ENCODE measurements around the gene CPLANE1.
"Not testable (repeated sequence)": the region's sequence is repeated elsewhere in the genome, so short reads cannot be mapped to it uniquely, and the experiment has no call there.

The CPLANE1 gene

GRCh38 chr5:37207802-37208201 is 41.4 kb downstream of the CPLANE1 start:
- no peak for DNase-seq

GRCh38 chr5:37206736-37207135 is 42.4 kb downstream of the CPLANE1 start:
- DNase-seq: no peak

- no peak for DNase-seq
Observed at GRCh38 chr5:37198842-37199241, 50.3 kb downstream of the CPLANE1 start.

GRCh38 chr5:37198061-37198460 is 51.1 kb downstream of the CPLANE1 start:
- DNase-seq: no peak

GRCh38 chr5:37197340-37198050 is 51.7 kb downstream of the CPLANE1 start:
- DNase-seq: no peak

- no peak for DNase-seq
Observed at GRCh38 chr5:37190592-37190991, 58.6 kb downstream of the CPLANE1 start.

- no peak for DNase-seq
Observed at GRCh38 chr5:37189355-37189754, 59.8 kb downstream of the CPLANE1 start.

- DNase-seq: no peak
Observed at GRCh38 chr5:37187465-37187977, 61.7 kb downstream of the CPLANE1 start.

- DNase-seq: no peak
Observed at GRCh38 chr5:37184748-37185364, 64.3 kb downstream of the CPLANE1 start.

- no peak for DNase-seq
Observed at GRCh38 chr5:37182667-37183066, 66.5 kb downstream of the CPLANE1 start.

- DNase-seq: no peak
Observed at GRCh38 chr5:37174928-37175327, 74.2 kb downstream of the CPLANE1 start.

GRCh38 chr5:37172957-37173356 is 76.2 kb downstream of the CPLANE1 start:
- no peak for DNase-seq

GRCh38 chr5:37170856-37171255 is 78.3 kb downstream of the CPLANE1 start:
- no peak for DNase-seq

- DNase-seq: no peak
Observed at GRCh38 chr5:37166197-37166596, 83.0 kb downstream of the CPLANE1 start.

GRCh38 chr5:37165761-37166160 is 83.4 kb downstream of the CPLANE1 start:
- no peak for DNase-seq

- DNase-seq: no peak
Observed at GRCh38 chr5:37153661-37154060, 95.5 kb downstream of the CPLANE1 start.

- no peak for DNase-seq
Observed at GRCh38 chr5:37146896-37147295, 102.3 kb downstream of the CPLANE1 start.

- no peak for DNase-seq
Observed at GRCh38 chr5:37136694-37137093, 112.5 kb downstream of the CPLANE1 start.

- not testable (repeated sequence) for DNase-seq
Observed at GRCh38 chr5:37135312-37135711, 113.9 kb downstream of the CPLANE1 start.

- no peak for DNase-seq
Observed at GRCh38 chr5:37133939-37134338, 115.2 kb downstream of the CPLANE1 start.

- no peak for DNase-seq
Observed at GRCh38 chr5:37132646-37133045, 116.5 kb downstream of the CPLANE1 start.

GRCh38 chr5:37121465-37121864 is 127.7 kb downstream of the CPLANE1 start:
- no peak for DNase-seq

- DNase-seq: no peak
Observed at GRCh38 chr5:37121027-37121426, 128.1 kb downstream of the CPLANE1 start.

GRCh38 chr5:37120270-37120669 is 128.9 kb downstream of the CPLANE1 start:
- DNase-seq: no peak

GRCh38 chr5:37116359-37116758 is 132.8 kb downstream of the CPLANE1 start:
- DNase-seq: no peak
